ENCODE results near the gene ADGRG3. TPM values are rescaled to one million over a fixed set of nuclear protein-coding genes. Genes with fewer than 3 reads are reported as not detected.

The ADGRG3 gene
- total and polyA plus RNA-seq, 10 of the 15 experiments (the other 5 are each of a cell fraction or from before 2014, with no cell fraction given): 0.10 to 0.11 (median 0.10) TPM; not detected in 7

GRCh38 chr16:57656342-57656955 is 11.7 kb upstream of the ADGRG3 start (continued):
- TF ChIP-seq, protein P1, sequence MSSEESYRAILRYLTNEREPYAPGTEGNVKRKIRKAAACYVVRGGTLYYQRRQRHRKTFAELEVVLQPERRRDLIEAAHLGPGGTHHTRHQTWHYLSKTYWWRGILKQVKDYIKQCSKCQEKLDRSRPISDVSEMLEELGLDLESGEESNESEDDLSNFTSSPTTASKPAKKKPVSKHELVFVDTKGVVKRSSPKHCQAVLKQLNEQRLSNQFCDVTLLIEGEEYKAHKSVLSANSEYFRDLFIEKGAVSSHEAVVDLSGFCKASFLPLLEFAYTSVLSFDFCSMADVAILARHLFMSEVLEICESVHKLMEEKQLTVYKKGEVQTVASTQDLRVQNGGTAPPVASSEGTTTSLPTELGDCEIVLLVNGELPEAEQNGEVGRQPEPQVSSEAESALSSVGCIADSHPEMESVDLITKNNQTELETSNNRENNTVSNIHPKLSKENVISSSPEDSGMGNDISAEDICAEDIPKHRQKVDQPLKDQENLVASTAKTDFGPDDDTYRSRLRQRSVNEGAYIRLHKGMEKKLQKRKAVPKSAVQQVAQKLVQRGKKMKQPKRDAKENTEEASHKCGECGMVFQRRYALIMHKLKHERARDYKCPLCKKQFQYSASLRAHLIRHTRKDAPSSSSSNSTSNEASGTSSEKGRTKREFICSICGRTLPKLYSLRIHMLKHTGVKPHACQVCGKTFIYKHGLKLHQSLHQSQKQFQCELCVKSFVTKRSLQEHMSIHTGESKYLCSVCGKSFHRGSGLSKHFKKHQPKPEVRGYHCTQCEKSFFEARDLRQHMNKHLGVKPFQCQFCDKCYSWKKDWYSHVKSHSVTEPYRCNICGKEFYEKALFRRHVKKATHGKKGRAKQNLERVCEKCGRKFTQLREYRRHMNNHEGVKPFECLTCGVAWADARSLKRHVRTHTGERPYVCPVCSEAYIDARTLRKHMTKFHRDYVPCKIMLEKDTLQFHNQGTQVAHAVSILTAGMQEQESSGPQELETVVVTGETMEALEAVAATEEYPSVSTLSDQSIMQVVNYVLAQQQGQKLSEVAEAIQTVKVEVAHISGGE (CRISPR knock-in tag; IDR thresholded peaks at IDR 0.05): no peak
- TF ChIP-seq KAT2A (conservative IDR thresholded peaks at IDR 0.05; ENCODE audit: control insufficient read depth, low read depth, low read length) (no peak), RFX5 (IDR thresholded peaks at IDR 0.05; ENCODE audit: low read depth, low read length) (no peak), RELA (IDR thresholded peaks at IDR 0.05; ENCODE audit: borderline replicate concordance, partially characterized antibody) (no peak), POLR2AphosphoS2 (IDR thresholded peaks at IDR 0.05; ENCODE audit: low read depth, low read length) (no peak), NR2F1 (conservative IDR thresholded peaks at IDR 0.05) (no peak), SMAD1 (IDR thresholded peaks at IDR 0.05; ENCODE audit: low read depth, partially characterized antibody) (no peak)

- ChIA-PET SMC1A (ENCODE audit: uncharacterized antibody, unreplicated experiment) (interaction anchor here (0.6 kb wide), 1 partner anchor 79 kb away, joined by 3 read pairs; no protein-coding TSS in a partner anchor), RAD21 (ENCODE audit: unreplicated experiment) (no interaction called here), CTCF (interaction anchor here (1.5 kb wide), 1 partner anchor 8 kb away, joined by 7 read pairs; no protein-coding TSS in a partner anchor), POLR2A (no interaction called here)
- no peaks in the 10 kb centered on the region for H3K4me1 ChIP-seq (ENCODE audit: control insufficient read depth, insufficient read depth, low read length)
- H4K20me1 ChIP-seq (ENCODE audit: control insufficient read depth, insufficient read depth): no peaks in the 10 kb centered on the region
- H3K79me2 ChIP-seq (ENCODE audit: control insufficient read depth, insufficient read depth, low read length): no peaks in the 10 kb centered on the region
- no peak overlapping the region for H3K27ac ChIP-seq (ENCODE audit: control insufficient read depth, insufficient read depth)
- DNase-seq (ENCODE audit: low read depth, low spot score): no peak
- no peak for ATAC-seq
- H3K27me3 ChIP-seq (replicated peaks in 1 of 2; ENCODE audit: control insufficient read depth in 2 of 2, insufficient read depth in 2 of 2, low read length in 1 of 2): no peaks in the 10 kb centered on the region; a peak in 1 of 4 replicates
- no peak overlapping the region for H2AFZ ChIP-seq (ENCODE audit: control insufficient read depth, low read depth, low read length)
- H3K36me3 ChIP-seq (ENCODE audit: control insufficient read depth in 2 of 2, insufficient read depth in 2 of 2, low read length in 1 of 2): no peaks in the 10 kb centered on the region
- intact Hi-C loops (cut with micrococcal nuclease; ENCODE audit: unreplicated experiment): no loop called here
- no TSS peak for BruUV-seq (replicated peaks)
- no peak for FAIRE-seq
- H3K9me3 ChIP-seq (replicated peaks; ENCODE audit: control insufficient read depth, insufficient read depth, low read length): no peaks in the 10 kb centered on the region
- WGBS (ENCODE audit: insufficient coverage, insufficient replicate concordance, low lambda C conversion rate, missing lambda C conversion rate): 63% methylated on average over 13 of the region's 13 CpGs
- in situ Hi-C loops (cut with MboI): no loop called here
- no peak overlapping the region for H3K4me2 ChIP-seq (ENCODE audit: control insufficient read depth, insufficient read depth)
- H3K9ac ChIP-seq (ENCODE audit: control insufficient read depth, insufficient read depth, low read length): no peak overlapping the region
- no peak for TF ChIP-seq CREB1 (IDR thresholded peaks at IDR 0.05; ENCODE audit: low read depth)
- TF ChIP-seq MYC (IDR thresholded peaks at IDR 0.05; ENCODE audit: insufficient read depth, insufficient read length, insufficient replicate concordance, low read length, severe bottlenecking): no peak
- no peak for TF ChIP-seq STAT1 (conservative IDR thresholded peaks at IDR 0.05)
- no peak for TF ChIP-seq ZBED1 (IDR thresholded peaks at IDR 0.05; ENCODE audit: borderline replicate concordance)
- no peak for TF ChIP-seq BCL11A (IDR thresholded peaks at IDR 0.05; ENCODE audit: low read depth, low read length)
- no peak overlapping the region for H3K4me3 ChIP-seq
Observed at GRCh38 chr16:57657228-57657627, 10.9 kb upstream of the ADGRG3 start.
